Measurements from ENCODE around the gene KDM4C.

The KDM4C gene

DNA sequence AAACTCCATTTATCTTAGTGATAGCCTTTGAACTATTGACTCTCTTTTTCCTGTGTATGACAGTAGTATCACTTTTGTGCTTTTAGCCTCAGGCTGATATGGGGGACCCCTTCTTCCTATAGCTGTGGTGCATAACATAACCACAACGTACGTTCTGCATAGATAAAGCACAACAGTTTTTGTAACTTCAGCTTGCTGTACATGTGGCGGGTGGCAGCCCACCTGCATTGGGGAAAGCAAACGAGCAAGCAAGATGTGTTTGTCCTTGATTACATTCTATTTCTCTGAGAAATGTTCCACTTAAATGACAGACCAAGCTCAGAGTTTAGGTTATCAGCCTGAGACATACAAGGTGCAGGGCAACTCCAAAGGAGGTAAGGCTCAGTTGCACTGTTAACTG lies 309.4 kb downstream of the KDM4C start:
- no peak for DNase-seq

DNA sequence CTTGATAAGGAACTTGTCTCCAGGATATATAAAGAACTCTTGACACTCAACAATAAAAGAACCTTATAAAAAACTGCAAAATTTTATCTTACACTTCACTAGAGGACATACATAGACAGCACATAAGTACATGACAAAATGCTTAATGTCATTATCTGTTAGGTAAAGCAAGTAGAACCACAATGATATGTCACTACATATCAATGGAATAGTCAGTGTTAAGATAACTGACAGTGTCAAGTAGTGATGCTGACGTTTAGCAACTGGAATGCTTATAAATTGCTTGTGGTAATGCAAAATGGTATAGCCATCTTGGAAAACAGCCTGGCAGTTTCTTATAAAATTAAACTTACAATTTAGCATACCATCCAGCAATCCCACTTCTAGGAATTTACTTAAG lies 314.1 kb downstream of the KDM4C start:
- no peak for DNase-seq

DNA sequence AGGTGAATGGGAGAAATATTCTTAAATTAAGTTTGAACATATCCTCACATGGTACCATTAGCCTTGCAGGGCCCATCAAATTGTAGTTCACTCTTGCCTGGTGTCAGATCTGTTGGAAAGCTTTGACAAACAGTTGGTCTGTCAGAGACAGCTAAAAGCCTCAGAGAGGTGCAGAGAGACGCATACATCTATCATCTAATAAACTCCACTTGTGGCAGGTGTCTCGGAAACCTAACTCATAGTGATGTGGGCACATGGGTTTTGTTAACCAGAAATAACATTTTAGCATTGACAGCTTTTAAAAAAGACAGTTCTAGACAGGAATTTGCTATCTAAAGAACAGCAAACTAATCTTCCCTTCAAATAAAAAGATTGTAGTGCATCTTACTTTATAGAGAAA lies 315.9 kb downstream of the KDM4C start:
- no peak for DNase-seq

DNA sequence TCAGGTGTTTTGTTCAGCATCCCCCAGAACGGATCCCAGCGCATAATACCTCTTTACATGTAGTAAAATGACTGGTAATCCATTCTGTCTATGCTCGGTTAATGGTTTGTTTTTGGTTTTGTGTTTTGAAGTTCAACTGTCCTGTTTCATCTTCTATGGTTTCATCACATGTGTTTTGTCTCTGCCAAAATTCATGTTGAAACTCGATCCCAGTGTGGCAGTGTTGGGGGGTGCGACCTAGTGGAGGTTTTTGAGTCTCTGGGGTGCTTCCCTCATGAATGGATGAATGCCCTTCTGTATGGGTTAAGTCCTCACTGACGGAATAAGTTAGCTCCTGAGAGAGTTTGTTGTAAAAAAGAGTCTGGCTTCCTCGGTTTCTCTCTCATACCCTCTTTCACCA lies 317.4 kb downstream of the KDM4C start:
- no peak for DNase-seq

DNA sequence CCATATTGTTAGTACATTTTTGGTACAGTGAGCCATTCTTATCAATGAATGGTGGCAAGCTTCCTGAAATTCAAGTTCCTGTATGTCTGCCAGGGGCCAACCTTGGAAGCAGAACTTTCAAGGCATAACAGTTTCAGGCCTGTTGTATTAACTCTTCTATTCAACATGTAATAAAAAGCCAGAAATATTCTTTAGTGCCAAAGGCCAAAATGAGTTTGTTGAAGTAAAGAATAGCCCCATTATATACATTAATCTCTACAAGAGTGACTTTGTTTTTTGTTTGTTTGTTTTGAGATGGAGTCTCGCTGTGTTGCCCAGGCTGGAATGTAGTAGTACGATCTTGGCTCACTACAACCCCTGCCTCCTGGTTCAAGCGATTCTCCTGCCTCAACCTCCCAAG lies 321.3 kb downstream of the KDM4C start:
- DNase-seq: no peak

DNA sequence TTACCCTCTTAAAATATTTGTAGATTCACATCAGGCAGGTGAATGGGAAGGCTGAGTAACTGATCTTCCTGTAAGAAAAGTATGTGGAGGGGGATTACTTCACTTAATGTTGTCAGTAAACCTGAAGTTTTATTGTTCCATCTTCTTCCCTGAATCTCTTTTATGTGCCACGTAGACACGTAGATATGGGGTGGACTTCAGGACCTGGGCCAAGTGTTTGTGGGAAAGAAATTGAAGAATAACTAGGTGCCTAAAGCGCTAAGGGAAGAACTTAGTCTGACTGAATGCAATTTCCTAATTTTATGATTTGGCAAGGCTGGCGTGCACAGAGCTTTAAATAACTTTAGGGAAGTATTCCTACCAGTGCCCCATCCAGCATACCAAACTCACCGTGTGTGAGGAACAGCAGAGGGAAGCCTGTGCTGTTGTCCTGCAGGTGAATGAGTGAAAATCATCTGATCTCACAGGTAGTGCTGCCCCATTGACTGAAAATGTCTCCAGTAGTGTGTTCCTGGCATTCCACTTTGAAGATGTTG lies 323.4 kb downstream of the KDM4C start:
- DNase-seq: no peak

DNA sequence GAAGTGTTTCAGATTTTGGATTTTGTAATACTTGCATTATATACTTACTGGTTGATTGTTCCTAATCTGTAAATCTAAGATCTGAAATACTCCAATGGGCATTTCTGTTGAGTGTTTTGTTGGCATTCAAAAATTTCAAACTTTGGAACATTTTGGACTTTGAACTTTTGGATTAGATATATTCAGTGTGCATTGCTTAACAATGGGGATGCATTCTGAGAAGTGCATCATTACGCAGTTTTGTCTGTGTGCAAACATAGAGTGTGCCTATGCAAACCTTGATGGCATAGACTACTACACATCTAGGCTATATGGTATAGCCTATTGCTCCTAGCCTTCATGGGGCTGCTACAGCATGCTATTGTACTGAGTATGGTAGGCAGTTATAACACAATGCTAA lies 325.4 kb downstream of the KDM4C start:
- DNase-seq: no peak

DNA sequence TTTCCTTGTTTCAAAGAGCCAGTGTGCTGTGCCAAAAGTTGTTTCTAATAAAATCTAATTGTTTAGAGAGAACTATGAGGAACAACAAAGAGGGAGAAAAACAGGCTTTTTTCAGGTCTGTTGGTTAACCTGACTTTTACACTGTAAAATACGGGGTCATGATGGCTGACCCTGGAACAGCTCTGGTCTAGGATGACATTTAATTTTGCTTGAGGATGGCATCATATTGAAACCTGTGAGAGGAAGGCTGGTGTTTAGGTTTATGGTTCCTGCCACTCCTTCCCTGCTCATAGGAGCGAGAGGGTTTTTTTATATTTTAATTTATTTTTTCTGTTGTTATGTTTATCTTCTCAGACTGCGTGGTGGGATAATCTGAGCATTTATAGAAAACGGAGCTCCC lies 327.6 kb downstream of the KDM4C start:
- DNase-seq: no peak

DNA sequence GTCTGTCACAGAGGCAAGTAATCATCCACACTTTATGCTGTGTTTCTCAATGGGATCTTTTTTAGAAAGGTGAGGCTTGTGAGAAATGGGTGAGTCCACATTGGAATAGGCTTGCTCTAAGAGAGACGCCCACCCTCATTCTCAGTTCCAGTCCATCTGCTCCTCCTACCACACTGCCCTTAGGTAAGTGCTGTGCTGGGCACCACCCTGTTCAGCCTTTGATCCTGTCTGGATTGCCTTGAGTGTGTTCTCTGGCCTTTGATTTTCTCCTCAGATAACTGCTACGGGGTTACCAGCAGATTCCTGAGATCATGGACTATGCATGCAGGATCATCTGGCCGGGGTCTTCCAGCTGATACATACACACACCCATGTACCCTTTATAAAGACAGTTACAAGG lies 328.6 kb downstream of the KDM4C start:
- no peak for DNase-seq

DNA sequence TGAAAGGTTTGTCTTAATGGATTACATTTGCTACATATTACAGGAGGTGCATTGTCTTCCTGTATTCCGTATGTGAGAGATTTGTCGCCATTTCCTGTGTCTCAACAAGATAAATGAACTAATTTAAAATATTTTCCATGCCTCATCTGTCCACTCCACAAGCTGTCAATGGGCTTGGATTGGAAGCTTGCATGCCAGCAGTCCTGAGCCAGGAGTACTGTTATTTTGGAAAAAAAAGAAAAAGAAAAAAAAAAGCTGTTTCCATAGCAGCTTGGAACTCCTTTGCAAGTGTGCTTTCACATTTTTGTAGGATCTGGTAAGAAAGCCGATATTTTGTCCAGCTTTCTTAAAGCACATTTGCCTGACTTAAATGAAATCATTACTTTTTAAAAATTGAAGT lies 330.8 kb downstream of the KDM4C start:
- no peak for DNase-seq

DNA sequence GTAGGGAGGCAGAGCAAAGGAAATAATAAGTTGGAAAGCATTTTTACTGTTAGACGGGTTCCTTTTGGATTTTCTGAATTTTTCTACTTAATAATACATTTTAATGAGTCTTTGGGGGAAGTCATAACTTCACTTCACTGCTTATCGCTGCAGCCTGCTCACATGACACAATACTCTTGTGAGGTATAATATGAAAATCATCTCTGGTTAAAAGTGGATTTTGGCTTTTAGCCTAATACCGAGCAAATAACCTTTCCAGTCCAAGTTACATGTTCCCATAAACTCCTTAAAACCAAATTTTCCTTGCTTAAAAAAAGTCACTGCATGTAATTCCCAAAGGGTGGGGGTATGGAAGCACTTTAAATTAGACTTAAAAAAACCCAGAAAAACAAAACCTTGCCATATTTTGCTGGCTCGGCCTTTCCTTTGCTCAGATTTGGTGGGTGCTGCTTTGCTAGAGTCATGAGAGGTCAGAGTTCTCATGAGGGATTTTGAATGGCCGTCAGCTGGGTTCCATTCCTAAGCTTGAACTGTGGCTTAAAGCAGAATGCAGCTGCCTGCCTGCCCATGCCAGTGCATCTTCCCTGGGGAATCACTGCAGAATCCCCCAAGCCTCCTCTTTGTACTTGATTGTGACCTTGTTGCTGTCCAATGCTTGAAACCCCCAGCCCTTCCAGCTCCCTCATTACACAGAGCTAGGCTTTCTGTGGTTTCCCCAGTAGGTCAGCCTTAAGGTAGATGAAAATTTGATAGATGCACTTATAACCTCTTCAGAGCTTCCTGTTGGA lies 331.8 kb downstream of the KDM4C start:
- no peak for DNase-seq

DNA sequence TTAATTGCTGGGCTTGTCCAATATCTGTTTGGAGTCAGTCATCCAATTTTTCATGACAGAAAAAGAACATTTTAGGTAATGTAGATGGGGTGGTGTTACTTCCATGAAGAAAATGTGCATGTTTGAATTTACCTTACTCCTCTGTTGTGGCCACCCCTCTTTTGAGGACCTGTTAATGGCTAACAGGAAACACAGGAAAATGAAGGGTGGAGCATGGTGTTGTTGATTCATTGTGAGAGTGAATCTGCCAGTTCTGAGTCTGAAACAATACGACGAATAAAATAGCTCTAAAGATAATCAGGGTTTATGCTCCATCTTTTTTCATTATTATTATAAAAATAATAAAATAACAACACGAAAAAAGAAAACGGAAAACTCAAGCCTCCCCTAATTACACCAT lies 335.3 kb downstream of the KDM4C start:
- DNase-seq: no peak

DNA sequence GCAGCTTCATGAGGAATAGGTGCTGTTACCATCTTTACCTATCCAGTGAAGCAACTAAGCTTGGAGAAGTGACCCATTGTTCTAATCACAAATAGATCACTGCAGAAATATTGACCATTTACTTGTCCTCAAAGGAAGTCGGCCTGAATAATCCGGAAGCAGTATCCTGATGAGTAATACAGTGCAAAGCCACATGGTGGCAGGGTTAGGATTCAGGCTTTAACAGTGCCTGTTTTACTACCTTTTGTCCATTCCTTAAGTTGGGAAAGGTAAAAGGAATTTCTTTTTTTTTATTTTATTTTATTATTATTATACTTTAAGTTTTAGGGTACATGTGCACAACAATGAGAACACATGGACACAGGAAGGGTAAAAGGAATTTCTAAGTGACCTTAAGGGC lies 336.3 kb downstream of the KDM4C start:
- DNase-seq: peak; percentile 7

DNA sequence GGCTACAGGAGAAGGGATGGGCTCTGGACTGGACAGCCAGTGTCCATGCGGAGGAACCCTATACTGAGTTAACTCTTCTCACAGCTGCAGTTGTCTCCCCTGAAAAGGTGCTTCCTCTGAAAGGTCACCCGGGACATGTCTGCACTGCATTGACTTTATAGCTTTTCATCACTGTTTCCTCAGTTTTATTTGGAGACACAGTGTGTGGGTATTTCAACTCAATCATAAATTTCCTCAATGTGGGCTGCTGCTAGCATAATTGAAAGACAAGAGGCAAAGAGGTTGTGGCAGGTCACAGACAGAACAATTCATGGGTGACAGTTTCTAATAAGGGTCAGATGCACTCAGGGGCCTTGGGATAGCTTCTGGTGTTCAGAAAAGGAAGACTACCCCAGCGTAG lies 336.8 kb downstream of the KDM4C start:
- no peak for DNase-seq

DNA sequence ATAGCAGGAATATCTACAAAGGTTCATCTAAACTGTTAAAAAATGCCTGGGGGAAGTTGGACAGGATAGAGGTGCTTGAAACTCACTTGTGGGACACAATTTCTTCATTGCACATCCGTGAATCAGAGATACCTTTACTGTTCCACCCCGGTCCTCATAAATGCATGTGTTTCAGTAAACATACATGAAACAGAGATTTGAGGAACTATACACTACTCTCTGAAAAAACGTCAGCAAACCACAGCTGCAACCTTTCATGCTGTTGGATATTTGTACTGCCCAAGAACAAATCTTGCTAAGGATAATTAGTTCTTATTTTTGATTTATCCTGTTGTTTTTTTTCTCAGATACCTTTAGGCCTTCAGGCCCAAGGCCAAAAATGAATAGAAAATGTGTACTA lies 337.3 kb downstream of the KDM4C start:
- DNase-seq: no peak

DNA sequence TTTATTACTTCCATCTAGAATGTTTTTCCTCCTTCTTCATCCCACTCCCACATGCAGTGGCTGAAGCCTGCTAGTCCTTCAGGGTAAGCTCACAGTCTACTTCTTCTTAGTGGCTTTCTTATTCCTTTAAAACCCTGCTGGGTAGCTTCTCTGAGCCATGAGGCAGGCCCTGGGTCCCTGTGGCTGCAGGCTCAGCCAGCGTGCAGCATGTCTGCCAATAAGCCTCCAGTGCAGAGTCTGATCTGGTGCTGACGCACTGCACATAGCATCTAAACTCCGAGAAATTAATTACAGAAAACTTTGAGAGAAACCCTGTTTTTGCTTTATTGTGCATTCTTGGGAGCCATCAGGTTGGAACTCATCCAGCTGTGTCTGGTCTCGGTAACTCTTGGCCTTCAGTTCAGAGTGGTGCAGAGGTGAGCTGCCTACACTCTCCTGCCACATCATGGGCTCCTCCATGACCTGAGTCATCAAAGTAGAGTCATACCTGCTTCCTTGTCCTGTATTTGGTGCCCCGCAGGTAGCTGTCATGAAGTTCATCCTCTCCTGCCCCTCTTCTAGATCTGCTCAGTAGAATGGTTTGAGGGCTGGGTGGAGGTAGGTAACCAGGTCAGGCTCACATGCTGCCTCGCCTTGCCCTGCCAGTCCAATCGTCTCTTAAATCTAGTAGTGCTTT lies 339.4 kb downstream of the KDM4C start:
- no peak for DNase-seq

DNA sequence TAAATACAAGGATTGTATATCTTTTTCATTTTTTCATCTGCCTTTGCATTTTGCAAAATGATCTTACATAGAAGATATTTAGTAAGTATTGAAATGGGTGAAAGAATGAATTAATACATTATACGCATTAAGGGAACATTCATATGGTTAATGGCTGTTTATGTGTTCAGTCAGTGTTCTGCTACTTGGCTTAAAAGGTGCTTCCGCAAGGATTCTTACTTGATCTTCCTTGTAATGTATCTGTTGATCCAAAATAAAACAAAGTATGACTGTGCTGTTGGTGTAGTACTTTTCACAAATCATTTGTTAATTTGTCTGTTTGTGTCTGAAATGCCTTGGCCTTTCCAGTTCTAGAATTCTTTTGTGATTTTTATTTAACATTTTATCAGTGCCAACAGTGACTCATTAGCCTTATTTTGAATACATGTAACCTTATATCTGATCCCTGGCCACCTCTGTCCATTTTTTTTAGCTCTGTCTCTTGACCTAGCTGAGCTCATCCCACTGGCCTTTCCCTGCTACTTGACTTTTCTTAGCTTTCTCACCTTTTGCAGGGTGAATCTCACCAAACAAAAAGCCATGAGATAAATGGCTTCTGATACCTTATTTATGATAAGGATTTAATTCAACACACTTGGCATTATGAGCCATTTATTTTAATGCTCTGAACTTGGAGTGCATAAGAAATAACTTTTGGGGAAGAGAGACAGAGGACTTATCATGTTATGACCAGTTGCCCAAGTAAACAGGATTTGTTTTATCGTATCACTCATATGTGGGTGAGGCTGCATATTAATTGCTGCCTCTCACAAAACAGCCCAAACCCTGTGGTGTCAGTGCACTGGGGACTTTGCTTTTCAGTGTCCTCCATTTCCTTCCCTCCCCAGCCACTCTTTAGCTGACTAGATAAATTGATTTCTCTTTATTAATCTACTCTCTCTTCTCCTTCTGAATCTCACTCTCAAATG lies 340.3 kb downstream of the KDM4C start:
- DNase-seq: no peak

DNA sequence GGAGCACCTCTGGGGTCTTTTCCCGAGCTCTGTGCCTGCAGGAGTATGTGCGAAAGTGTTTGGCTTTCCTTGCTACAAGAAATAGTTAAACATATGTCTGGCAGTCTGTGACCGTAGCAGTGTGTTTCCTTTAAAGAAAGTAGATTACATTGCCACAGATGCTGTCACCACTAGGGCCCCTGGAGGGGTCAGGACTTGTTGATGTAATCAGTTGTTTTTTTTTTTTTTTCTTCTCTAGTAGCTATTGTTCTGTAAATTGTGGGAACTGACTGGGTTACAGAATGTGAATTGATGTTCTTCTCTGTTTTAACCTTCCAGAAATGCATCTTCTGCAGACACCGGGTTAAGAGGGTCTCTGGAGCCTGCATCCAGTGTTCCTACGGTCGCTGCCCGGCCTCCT lies 345.6 kb downstream of the KDM4C start:
- no peak for DNase-seq

DNA sequence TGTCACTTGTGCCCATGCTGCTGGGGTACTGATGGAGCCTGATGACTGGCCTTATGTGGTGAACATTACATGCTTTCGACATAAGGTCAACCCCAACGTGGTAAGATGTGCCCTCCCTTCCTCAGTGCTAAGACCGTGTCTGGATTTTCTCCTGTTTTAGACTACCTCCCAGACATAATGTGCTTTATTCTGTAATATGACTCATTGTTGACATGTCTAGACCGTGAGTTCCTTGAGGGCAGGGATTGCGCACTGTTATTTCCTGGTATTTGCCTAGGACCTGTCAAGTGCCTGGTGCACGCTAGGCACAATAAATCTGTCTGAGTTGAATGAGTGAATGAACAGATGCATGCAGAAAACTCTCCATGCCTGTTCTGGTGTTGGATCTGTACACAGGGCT lies 346.0 kb downstream of the KDM4C start:
- no peak for DNase-seq

DNA sequence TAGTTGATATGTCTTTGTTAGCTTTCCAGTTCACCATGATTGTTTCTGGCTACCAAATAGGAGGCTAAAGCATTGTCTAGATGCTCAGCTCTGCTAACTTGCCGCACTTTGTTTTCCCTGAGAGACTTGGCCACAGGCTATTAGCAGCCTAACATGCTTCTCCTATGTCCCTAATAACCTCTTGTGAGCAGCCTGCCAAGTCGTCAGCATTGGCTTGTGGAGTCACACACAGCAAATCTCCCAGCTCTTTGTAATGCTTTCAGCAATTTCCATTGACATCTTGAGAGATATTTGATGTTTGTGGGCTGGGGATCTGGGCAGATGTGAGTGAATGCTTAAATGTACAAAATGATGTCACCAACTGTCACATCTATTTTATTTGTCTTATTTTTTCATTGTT lies 346.9 kb downstream of the KDM4C start:
- DNase-seq: no peak

DNA sequence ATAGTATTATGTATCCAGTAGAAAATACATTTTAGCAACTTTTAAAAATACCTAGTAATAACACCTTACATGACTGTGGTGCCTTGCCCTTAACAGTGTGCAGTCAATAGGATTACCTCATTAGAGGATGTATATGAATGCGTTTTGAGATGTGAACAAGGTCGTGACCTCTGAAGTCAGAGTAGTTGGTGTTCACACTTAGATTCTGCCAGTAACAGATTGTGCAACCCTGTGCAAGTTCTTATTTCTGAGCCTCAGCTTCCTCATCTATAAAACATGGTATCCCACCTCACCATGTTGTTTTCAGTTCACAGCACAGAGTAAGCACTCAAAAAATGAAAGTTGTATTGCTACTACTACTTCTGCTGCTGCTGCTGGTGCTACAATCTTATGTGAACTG lies 347.3 kb downstream of the KDM4C start:
- no peak for DNase-seq

DNA sequence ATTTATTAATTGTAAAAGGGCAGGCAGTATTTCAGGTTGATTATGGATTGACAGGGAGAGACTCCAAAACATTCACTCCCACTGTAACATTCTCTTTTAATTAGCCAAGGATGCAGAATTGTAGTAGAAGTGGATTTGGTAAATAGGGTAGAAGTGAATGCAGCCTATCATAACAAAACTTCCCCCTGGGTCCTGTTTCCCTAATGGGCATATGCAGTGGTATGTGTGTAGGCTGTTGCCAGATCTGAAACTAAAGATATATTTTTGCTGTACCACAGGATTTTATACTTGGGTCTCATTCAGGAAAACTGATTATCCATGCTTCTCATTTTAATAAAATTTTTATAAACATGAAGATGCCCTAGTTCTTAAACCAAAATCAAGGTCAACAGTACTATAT lies 351.2 kb downstream of the KDM4C start:
- no peak for DNase-seq

DNA sequence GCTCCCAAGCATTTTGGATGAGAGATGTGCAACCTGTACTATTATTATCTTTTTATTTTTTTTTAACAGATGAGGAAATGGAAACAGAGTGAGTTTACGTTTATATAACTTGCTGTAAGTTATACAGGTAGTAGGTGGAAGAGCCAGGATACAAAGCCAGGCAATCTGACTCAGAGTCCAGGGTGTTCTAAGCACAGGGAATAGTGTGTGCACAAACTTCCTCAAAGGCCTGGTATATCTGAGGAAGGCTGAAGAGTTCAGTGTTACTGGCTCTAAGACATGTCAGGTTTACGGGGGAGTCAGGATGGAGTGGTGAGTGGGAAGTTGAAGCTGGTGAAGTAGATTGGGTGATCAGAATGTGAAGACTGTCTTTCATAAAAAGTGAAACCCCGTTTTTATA lies 353.6 kb downstream of the KDM4C start:
- DNase-seq: no peak

All from fibroblast of skin of right quadriceps (primary cell).